GM12878 (cell line): ENCODE data around the gene SHC3. TPM values are rescaled to one million over a fixed set of nuclear protein-coding genes. Genes with fewer than 3 reads are reported as not detected.

ENCODE experiments used
- ATAC-seq: fragments of 200-7000 bp; cut with Tn5 transposase; 3 replicates; pipeline ENCODE4 v1.9.1; 2020; ENCODE audit warnings: mild to moderate bottlenecking, moderate library complexity
- BruUV-seq: library from RNA; stranded (reverse); fragments of 400-500 nt; replicated peaks from 2 replicates; lab custom pipeline; 2021; lab: Mats Ljungman, UMichigan
- CTCF ChIA-PET: fragments of 300-600 bp; sonication (Branson Sonifier 250); formaldehyde crosslinking; extraction: SDS; loops from one replicate; lab custom pipeline; 2021; ENCODE audit warnings: inconsistent platforms; lab: Yijun Ruan, JAX
- POLR2A ChIA-PET: fragments of 350-600 bp; formaldehyde crosslinking; extraction: SDS; loops from one replicate; lab custom pipeline; 2021; ENCODE audit warnings: inconsistent platforms; lab: Charles Lee
- RAD21 ChIA-PET: fragments of 300-600 bp; sonication (Branson Sonifier 250); formaldehyde crosslinking; loops from one replicate; lab custom pipeline; 2023; ENCODE audit warnings: antibody characterized with exemption; ENCODE audit not compliant: unreplicated experiment; lab: Charles Lee
- SMC1A ChIA-PET: fragments of 300-600 bp; sonication (Branson Sonifier 250); formaldehyde crosslinking; loops from one replicate; lab custom pipeline; 2023; ENCODE audit not compliant: unreplicated experiment, uncharacterized antibody; lab: Charles Lee
- DNase-seq: peaks from one replicate; pipeline ENCODE4 v3.0.0-alpha.2; 2011; ENCODE audit warnings: low read depth, low spot score
- FAIRE-seq: peaks from 3 replicates; lab custom pipeline; 2011; peaks lifted over from hg19 to GRCh38; lab: Jason Lieb, UNC
- H2AFZ ChIP-seq: 2 replicates; pipeline ENCODE4 v1.6.0; 2011; ENCODE audit warnings: low read depth, low read length, control low read depth; ENCODE audit not compliant: control insufficient read depth
- H3K27ac ChIP-seq: 2 replicates; pipeline ENCODE4 v1.5.1; 2011; ENCODE audit warnings: control low read depth; ENCODE audit not compliant: control insufficient read depth, insufficient read depth
- H3K27me3 ChIP-seq, 2 experiments: replicated peaks in 1 of 2; 2 replicates each; pipeline versions ENCODE4 v1.6.0 to v1.6.1; 2011; ENCODE audit warnings: low read length in 1 of 2; ENCODE audit not compliant: control insufficient read depth in 2 of 2, insufficient read depth in 2 of 2
- H3K36me3 ChIP-seq, 2 experiments: 2 replicates each; pipeline ENCODE4 v1.5.1; 2011; ENCODE audit warnings: low read length in 1 of 2; ENCODE audit not compliant: control insufficient read depth in 2 of 2, insufficient read depth in 2 of 2
- H3K4me1 ChIP-seq: 2 replicates; pipeline ENCODE4 v1.6.1; 2011; ENCODE audit warnings: mild to moderate bottlenecking, low read length, moderate library complexity, mixed read lengths; ENCODE audit not compliant: control insufficient read depth, insufficient read depth
- H3K4me2 ChIP-seq: 2 replicates; pipeline ENCODE4 v1.6.0; 2011; ENCODE audit warnings: control low read depth; ENCODE audit not compliant: control insufficient read depth, insufficient read depth
- H3K4me3 ChIP-seq: fragments of 200-600 bp; sonication (generic); 2 replicates; pipeline ENCODE4 v1.5.1; 2016
- H3K79me2 ChIP-seq: 2 replicates; pipeline ENCODE4 v1.6.0; 2011; ENCODE audit warnings: low read length; ENCODE audit not compliant: control insufficient read depth, insufficient read depth
- H3K9ac ChIP-seq: 2 replicates; pipeline ENCODE4 v1.8.0; 2011; ENCODE audit warnings: low read length, control low read depth, mixed read lengths; ENCODE audit not compliant: control insufficient read depth, insufficient read depth
- H3K9me3 ChIP-seq: replicated peaks from 3 replicates; pipeline ENCODE4 v1.5.1; 2011; ENCODE audit warnings: mild to moderate bottlenecking, low read length; ENCODE audit not compliant: control insufficient read depth, insufficient read depth
- H4K20me1 ChIP-seq: 2 replicates; pipeline ENCODE4 v1.6.0; 2011; ENCODE audit not compliant: control insufficient read depth, insufficient read depth
- FOXM1 ChIP-seq: IDR thresholded peaks from 2 replicates; pipeline ENCODE4 v1.6.1; 2012; ENCODE audit warnings: low read depth, mild to moderate bottlenecking, inconsistent platforms, low read length, moderate library complexity
- IRF3 ChIP-seq: fragments of 450-650 bp; IDR thresholded peaks from 2 replicates; pipeline ENCODE4 v1.6.1; 2014; ENCODE audit warnings: mild to moderate bottlenecking
- NR2C2 ChIP-seq: IDR thresholded peaks from 2 replicates; pipeline ENCODE4 v1.6.1; 2011; ENCODE audit warnings: borderline replicate concordance, low read depth; ENCODE audit not compliant: control insufficient read depth, insufficient read length
- PBX3 ChIP-seq: IDR thresholded peaks from 2 replicates; pipeline ENCODE4 v1.6.1; 2011; ENCODE audit warnings: mild to moderate bottlenecking, low read depth, low read length, moderate library complexity; ENCODE audit not compliant: insufficient replicate concordance
- ZBED1 ChIP-seq: IDR thresholded peaks from 2 replicates; pipeline ENCODE4 v1.6.1; 2016; ENCODE audit warnings: borderline replicate concordance
- WGBS: methylation state at CpG from one replicate; pipeline ENCODE4 v1.1.6; 2016; ENCODE audit warnings: low lambda C conversion rate; ENCODE audit not compliant: insufficient replicate concordance, insufficient coverage; ENCODE audit errors: missing lambda C conversion rate; 5-methylcytosine and 5-hydroxymethylcytosine counted together
- in situ Hi-C: fragments of 300-500 bp; cut with MboI; formaldehyde crosslinking; loops from 9 replicates; pipeline ENCODE4 v1.14.3; 2018; ENCODE audit warnings: mixed read lengths
- intact Hi-C: fragments of 100-400 bp; cut with micrococcal nuclease; formaldehyde crosslinking; loops from one replicate; pipeline ENCODE4 v1.14.2; 2022; ENCODE audit not compliant: unreplicated experiment
- polyA plus RNA-seq, 11 experiments: library from polyadenylated mRNA; depleted of rRNA in 4 of 11; unstranded in 6 of 11; stranded (reverse) in 5 of 11; fragments of >200 nt; fragmentation: Nextera tagmentation in 4 of 11; fragmentation: Illumina TruSeq in 1 of 11; extraction: Ambion mirVana in 4 of 11; extraction: Trizol in 1 of 11; gene quantifications; 1 replicate in 1 of 11; 2 replicates in 10 of 11; pipeline versions ENCODE4 v1.2.1 to v1.2.3, GENCODE V29; 2011 to 2016; ENCODE audit warnings: inconsistent platforms in 2 of 11, missing spikeins in 2 of 11, low read depth in 1 of 11
- total RNA-seq, 4 experiments: library from RNA; depleted of rRNA in 3 of 4; stranded (reverse); fragments of >200 nt in 3 of 4; fragmentation: Illumina TruSeq in 1 of 4; extraction: Trizol in 1 of 4; gene quantifications; 2 replicates each; pipeline versions ENCODE4 v1.2.1 to v1.2.3, GENCODE V29; 2013 to 2021

The SHC3 gene
- total and polyA plus RNA-seq, 10 of the 15 experiments (the other 5 are each of a cell fraction or from before 2014, with no cell fraction given): 0.01 to 0.06 TPM; not detected in 8

GRCh38 chr9:89135591-89136166 lies 42.9 kb downstream of the SHC3 start:
- H3K4me1 ChIP-seq: no peaks in the 10 kb centered on the region
- no peak overlapping the region for H3K4me2 ChIP-seq
- FAIRE-seq (no peak), DNase-seq (no peak), ATAC-seq (no peak)
- H4K20me1 ChIP-seq: no peaks in the 10 kb centered on the region
- no peak for TF ChIP-seq ZBED1
- TF ChIP-seq FOXM1: no peak
- no peak for TF ChIP-seq PBX3
- TF ChIP-seq NR2C2: no peak
- TF ChIP-seq IRF3: no peak
- ChIA-PET SMC1A (no interaction called here), CTCF (interaction anchor here (0.6 kb wide), 1 partner anchor 16 kb away, joined by 3 read pairs; no protein-coding TSS in a partner anchor), RAD21 (no interaction called here), POLR2A (no interaction called here)
- no peak overlapping the region for H3K27ac ChIP-seq
- no peaks in the 10 kb centered on the region for H3K79me2 ChIP-seq
- no peaks in the 10 kb centered on the region for H3K27me3 ChIP-seq
- intact Hi-C loops: no loop called here
- no peaks in the 10 kb centered on the region for H3K36me3 ChIP-seq
- no peak overlapping the region for H3K9ac ChIP-seq
- no peak overlapping the region for H2AFZ ChIP-seq
- WGBS: 15% methylated on average over 3 of the region's 3 CpGs
- no peak overlapping the region for H3K4me3 ChIP-seq
- in situ Hi-C loops: no loop called here
- no peaks in the 10 kb centered on the region for H3K9me3 ChIP-seq
- no TSS peak for BruUV-seq
